CD4-positive, alpha-beta T cell treated with Interleukin-6 for 4 hours (primary cell): ENCODE results near the gene BACH2.
"Not testable (repeated sequence)": the region's sequence is repeated elsewhere in the genome, so short reads cannot be mapped to it uniquely, and the experiment has no call there.

ENCODE experiments used
- DNase-seq: peaks from one replicate; pipeline ENCODE4 v3.0.0-alpha.2; 2020; ENCODE audit warnings: mixed read lengths

The BACH2 gene

GRCh38 chr6:90119618-90120017 lies 177.0 kb downstream of the BACH2 start:
- DNase-seq: no peak

- no peak for DNase-seq
Observed at GRCh38 chr6:90118581-90118980, 178.1 kb downstream of the BACH2 start.

DNA sequence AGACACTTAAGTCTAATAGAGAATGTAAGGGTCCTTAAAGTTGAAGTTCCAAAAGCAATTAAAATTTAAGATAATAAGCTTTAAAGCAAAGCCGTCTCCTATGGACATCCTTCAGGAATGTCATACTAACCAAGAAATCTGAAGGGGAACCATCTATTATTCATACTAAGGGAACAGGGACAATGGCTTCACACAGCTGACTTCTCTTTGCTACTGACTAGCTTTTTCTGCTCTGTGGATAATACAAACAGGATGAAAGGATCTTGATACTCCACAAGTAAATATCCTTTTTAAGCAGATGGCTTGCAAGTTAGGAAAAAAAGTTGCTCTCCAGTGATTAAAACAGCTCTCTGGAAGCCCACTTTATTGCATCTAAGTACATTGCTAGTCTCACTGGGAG lies 178.6 kb downstream of the BACH2 start:
- DNase-seq: no peak

- not testable (repeated sequence) for DNase-seq
Observed at GRCh38 chr6:90116126-90116525, 180.5 kb downstream of the BACH2 start.

- DNase-seq: no peak
Observed at GRCh38 chr6:90113389-90113788, 183.3 kb downstream of the BACH2 start.

DNA sequence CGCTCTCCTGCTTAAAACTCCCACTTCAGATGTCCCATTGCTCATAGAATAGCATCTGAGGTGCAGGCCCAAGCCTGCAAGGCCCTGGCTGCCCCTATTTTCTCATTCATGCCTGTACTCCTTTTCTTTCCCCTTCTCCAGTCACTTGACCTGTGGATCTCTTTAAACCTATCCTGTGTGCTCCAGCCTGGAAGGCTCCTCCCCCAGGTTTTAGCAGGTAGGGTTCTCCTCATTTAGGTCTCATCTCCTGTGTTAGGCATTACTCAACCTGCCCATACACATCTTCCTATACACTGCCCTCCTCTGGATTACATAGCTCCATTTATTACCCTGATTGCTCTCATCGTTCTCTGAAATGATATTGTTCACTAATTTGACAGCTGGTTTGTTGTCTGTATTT lies 185.3 kb downstream of the BACH2 start:
- DNase-seq: no peak

GRCh38 chr6:90110971-90111370 lies 185.7 kb downstream of the BACH2 start:
- peak; percentile 62 for DNase-seq

- peak; percentile 32 for DNase-seq
Observed at GRCh38 chr6:90109141-90109540, 187.5 kb downstream of the BACH2 start.

- peak; percentile 38 for DNase-seq
Observed at GRCh38 chr6:90107771-90108282, 188.8 kb downstream of the BACH2 start.

DNA sequence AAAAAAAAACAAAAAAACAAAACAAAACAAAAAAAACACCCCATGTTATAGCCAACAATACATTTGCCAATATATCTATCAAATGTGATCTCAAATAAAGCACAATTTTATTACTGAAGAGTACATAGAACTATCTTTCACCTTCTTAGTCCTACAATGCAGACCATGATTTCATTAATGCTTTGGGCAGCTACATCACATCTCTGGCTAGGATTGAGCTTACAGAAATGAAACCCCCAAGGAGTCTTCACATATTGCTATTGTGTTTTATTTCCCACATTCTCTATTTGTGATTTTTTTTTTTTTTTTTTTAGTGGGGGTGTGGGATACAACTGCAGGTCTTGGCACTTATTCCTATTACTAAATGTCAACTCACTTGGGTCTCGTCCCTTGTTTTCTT lies 189.3 kb downstream of the BACH2 start:
- DNase-seq: no peak

- no peak for DNase-seq
Observed at GRCh38 chr6:90106449-90106848, 190.2 kb downstream of the BACH2 start.

DNA sequence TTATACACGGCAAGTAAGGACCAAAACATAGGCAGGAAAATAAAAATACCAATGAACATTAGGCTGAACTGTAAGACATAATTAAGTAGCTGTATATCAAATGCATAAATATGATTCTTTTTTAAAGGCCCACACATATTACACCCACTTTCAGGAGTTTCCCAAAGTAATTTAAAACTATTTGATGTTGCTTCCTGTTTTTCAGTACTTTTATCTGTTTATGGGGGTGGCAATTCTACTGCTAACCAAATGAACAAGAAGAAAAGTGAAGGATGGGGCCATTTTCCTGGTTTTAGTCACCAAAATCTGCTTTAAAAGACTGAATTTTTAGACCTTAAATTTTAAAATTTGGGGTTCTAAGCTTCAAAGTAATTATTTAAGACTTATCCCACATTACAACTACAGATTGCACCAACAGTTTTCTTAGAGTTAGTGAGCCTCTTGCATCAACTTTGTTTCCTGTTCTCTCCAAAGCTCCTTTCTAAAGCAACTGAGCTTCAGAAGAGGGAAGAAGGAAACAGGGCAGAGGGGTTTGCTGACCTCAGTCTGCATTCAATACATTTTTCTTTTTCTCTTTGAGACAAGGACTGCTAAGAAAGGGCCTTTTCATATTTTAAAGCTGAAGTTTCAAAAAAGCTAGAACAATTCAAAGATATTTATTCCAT lies 191.0 kb downstream of the BACH2 start:
- DNase-seq: no peak

GRCh38 chr6:90103056-90103800 lies 193.4 kb downstream of the BACH2 start:
- DNase-seq: peak; percentile 39

DNA sequence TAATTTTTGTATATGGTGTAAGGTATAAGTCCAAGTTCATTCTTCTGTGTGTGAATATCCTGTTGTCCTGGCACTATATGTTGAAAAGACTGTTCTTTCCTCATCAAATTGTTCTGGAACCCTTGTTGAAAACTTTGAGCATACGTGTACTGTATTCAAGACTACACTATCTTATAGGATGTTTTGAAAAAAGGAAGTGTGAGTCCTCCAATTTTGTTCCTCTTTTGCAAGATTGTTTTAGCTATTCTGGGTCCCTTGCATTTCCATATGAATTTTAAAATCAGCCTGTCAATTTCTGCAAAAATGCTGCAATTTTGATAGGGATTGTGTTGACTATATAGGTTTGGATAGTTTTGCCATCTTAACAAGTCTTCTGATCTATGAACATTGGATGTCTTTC lies 195.2 kb downstream of the BACH2 start:
- no peak for DNase-seq

- no peak for DNase-seq
Observed at GRCh38 chr6:90100059-90100665, 196.5 kb downstream of the BACH2 start.

DNA sequence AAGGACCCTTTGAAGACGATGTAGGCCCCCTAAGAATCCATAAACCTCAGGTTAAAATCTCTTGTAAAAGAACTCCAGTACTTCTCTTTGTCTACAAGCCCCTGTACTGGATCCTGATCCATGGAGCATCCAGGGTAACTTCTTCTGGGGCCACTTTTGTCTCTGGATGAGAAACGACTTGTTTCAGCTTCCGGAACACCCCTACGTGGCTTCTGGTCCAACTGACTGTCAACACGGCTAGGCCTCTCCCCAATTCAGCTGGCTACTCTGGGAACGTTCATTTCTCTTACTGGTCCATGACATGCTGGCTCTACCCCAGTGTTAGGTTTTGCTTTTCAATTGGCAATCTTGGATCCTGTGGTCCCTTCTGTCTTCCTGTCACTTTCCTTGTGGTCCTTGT lies 198.0 kb downstream of the BACH2 start:
- DNase-seq: no peak

DNA sequence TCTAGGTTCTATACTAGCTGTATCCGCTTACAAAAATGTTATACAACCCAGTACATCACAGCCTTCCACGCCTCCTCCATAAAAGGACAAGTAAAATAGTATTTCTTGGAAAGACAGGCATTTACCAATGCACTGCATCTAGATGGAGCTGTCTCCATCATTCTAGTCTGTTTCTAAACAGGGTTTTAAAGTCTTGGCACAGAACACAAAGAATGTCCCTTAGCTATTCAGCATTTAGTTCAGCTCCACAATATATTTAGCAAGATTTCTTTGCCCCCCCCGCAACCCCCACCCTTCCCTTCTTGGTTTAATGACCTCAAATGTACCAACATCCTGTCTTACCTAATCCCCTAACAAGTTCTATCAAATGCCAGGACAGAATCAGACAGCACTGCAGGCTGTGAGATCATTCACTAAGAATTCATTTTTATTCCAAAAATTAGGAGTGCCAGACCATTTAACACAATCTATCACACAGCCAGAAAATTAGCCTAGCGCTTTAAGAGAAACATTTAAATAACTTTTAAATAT lies 198.6 kb downstream of the BACH2 start:
- DNase-seq: peak; percentile 39

DNA sequence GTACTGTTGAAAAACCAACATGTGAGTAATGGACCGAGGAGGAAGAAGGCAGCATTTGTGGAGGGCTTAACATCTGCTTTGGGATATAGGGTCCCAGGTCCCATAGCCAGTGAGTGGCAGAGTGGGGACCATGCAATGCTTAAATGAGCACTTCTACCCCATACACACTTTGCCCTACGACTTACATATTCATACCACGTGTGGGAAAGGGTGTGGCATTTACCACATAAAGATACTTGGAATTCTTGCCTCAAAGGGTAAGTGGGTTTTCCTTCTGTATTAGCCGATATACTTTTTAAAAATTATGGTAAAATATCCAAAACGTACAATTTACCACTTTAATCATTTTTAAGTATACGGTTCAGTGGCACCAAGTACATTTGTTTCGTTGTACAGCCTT lies 199.3 kb downstream of the BACH2 start:
- no peak for DNase-seq

DNA sequence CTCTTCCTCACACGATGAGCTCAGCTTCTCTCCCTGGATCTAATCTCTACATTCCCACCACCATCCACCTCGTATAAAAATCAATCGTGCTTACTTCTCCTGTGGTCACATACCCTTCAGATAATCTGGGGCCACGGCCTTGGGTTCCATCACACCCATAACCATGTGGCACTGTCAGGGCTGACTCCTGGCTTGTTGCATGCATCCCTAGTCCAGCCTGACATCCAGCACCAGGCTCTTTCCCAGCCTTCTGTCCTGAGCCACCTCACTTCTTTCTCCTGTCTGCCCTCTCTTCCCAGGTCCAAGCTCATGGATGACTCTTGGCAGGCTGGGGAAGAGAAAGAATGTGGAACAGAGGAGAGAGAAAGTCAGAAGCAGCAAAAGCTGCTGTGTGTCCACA lies 199.8 kb downstream of the BACH2 start:
- DNase-seq: no peak

GRCh38 chr6:90095788-90096187 lies 200.9 kb downstream of the BACH2 start:
- no peak for DNase-seq

DNA sequence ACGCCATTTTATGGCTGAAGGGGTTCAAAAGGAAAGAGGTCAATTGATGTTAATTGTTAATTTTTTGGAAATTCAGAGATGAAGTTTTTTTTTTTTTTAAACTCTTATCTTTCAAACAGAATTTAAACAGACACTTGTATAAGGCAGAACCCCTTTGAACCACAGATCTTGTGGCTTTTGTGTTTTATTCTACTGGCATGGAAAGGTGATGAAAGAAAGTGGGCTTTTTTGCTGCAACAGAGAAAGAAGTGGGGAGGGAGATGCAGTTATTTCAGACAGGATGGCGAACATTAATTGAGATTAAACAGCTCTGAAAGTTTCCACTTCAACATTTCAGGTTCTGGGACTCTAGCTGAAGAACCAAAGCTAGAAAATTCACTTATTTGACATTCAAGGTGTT lies 201.5 kb downstream of the BACH2 start:
- no peak for DNase-seq

GRCh38 chr6:90093558-90094073 lies 203.0 kb downstream of the BACH2 start:
- no peak for DNase-seq

DNA sequence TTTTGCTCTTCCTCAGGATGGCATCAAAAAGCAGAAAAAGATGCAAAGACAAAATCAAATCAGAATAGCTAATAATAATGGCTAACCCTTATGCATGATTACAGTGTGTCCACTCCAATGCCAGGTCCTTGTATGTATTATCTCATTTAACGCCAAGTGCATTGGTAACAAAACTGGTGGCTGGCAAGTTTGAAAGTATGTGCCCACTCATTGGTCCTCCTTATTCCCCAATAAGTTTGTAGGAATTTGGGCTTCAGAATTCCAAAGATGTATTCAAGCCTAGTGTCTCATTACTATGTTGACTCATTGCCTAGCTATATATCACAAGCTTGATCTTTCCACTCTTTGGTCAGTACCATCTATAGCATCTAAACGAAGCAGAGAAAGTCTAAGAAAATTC lies 205.8 kb downstream of the BACH2 start:
- DNase-seq: no peak

GRCh38 chr6:90088009-90088408 lies 208.6 kb downstream of the BACH2 start:
- DNase-seq: no peak
